H9 (cell line): Measurements from ENCODE around the gene PRRT1B. TPM values are rescaled to one million over a fixed set of nuclear protein-coding genes. Genes with fewer than 3 reads are reported as not detected.

Source experiments
- DNase-seq: peaks from one replicate; pipeline ENCODE4 v3.0.0-alpha.2; 2017
- H2AFZ ChIP-seq: one replicate; pipeline ENCODE4 v1.6.1; 2013; ENCODE audit warnings: mild to moderate bottlenecking, low read length, control low read depth, moderate library complexity
- H2AK5ac ChIP-seq: 2 replicates; pipeline ENCODE4 v1.6.1; 2013; ENCODE audit warnings: low read length, control low read depth, mixed read lengths; ENCODE audit not compliant: insufficient read length
- H2BK120ac ChIP-seq: one replicate; pipeline ENCODE4 v1.6.1; 2013; ENCODE audit warnings: low read depth, mild to moderate bottlenecking, low read length, control low read depth, inconsistent platforms; ENCODE audit not compliant: poor library complexity, severe bottlenecking
- H2BK12ac ChIP-seq: 2 replicates; pipeline ENCODE4 v1.6.1; 2013; ENCODE audit warnings: low read length, control low read depth, mixed read lengths, low read depth; ENCODE audit not compliant: insufficient read length
- H2BK15ac ChIP-seq: 2 replicates; pipeline ENCODE4 v1.6.1; 2013; ENCODE audit warnings: low read depth, low read length, control low read depth
- H2BK20ac ChIP-seq: one replicate; pipeline ENCODE4 v1.6.1; 2013; ENCODE audit warnings: low read depth, mild to moderate bottlenecking, low read length, control low read depth, inconsistent platforms; ENCODE audit not compliant: poor library complexity, severe bottlenecking
- H2BK5ac ChIP-seq: 2 replicates; pipeline ENCODE4 v1.6.1; 2013; ENCODE audit warnings: low read length, control low read depth, mixed read lengths; ENCODE audit not compliant: insufficient read length
- H3K14ac ChIP-seq: 2 replicates; pipeline ENCODE4 v1.6.1; 2013; ENCODE audit warnings: low read length, control low read depth; ENCODE audit not compliant: insufficient read depth
- H3K18ac ChIP-seq: 2 replicates; pipeline ENCODE4 v1.6.1; 2013; ENCODE audit warnings: low read depth, mild to moderate bottlenecking, mixed read lengths, low read length, control low read depth; ENCODE audit not compliant: insufficient read length
- H3K23ac ChIP-seq: 2 replicates; pipeline ENCODE4 v1.6.1; 2013; ENCODE audit warnings: low read length, control low read depth, mixed read lengths, low read depth; ENCODE audit not compliant: insufficient read length
- H3K23me2 ChIP-seq: 2 replicates; pipeline ENCODE4 v1.6.1; 2013; ENCODE audit warnings: low read depth, mild to moderate bottlenecking, mixed read lengths, low read length, control low read depth; ENCODE audit not compliant: insufficient read length, poor library complexity, severe bottlenecking
- H3K27ac ChIP-seq: 2 replicates; pipeline ENCODE4 v1.5.1; 2013; ENCODE audit warnings: low read length, control low read depth, mixed read lengths, low read depth; ENCODE audit not compliant: insufficient read length
- H3K27me3 ChIP-seq: 2 replicates; pipeline ENCODE4 v1.6.1; 2013; ENCODE audit warnings: low read length, control low read depth, inconsistent platforms; ENCODE audit not compliant: insufficient read depth
- H3K4ac ChIP-seq: 2 replicates; pipeline ENCODE4 v1.6.1; 2013; ENCODE audit warnings: low read depth, mild to moderate bottlenecking, control low read depth, inconsistent platforms, low read length, moderate library complexity
- H3K4me1 ChIP-seq: 2 replicates; pipeline ENCODE4 v1.6.1; 2013; ENCODE audit warnings: low read length, control low read depth, inconsistent platforms; ENCODE audit not compliant: insufficient read depth
- H3K4me2 ChIP-seq: 2 replicates; pipeline ENCODE4 v1.6.1; 2013; ENCODE audit warnings: low read length, control low read depth, mixed read lengths; ENCODE audit not compliant: insufficient read length, insufficient read depth
- H3K56ac ChIP-seq: 2 replicates; pipeline ENCODE4 v1.6.1; 2013; ENCODE audit warnings: low read depth, mild to moderate bottlenecking, mixed read lengths, low read length, control low read depth; ENCODE audit not compliant: insufficient read length
- H3K79me1 ChIP-seq: 2 replicates; pipeline ENCODE4 v1.6.1; 2013; ENCODE audit warnings: low read depth, mild to moderate bottlenecking, moderate library complexity, low read length, control low read depth, inconsistent platforms; ENCODE audit not compliant: insufficient read depth, poor library complexity, severe bottlenecking
- H3K79me2 ChIP-seq: 2 replicates; pipeline ENCODE4 v1.6.1; 2013; ENCODE audit warnings: low read length, control low read depth, inconsistent platforms; ENCODE audit not compliant: insufficient read depth
- H3K9ac ChIP-seq: 2 replicates; pipeline ENCODE4 v1.6.1; 2013; ENCODE audit warnings: low read length, control low read depth, mixed read lengths; ENCODE audit not compliant: insufficient read length; ENCODE audit errors: extremely low read depth
- H3K9me3 ChIP-seq: one replicate; pipeline ENCODE4 v1.6.1; 2013; ENCODE audit warnings: low read depth, low read length, inconsistent platforms; ENCODE audit not compliant: control insufficient read depth
- H3T11ph ChIP-seq: one replicate; pipeline ENCODE4 v1.6.1; 2013; ENCODE audit warnings: mild to moderate bottlenecking, low read length, control low read depth, inconsistent platforms
- H4K20me1 ChIP-seq: one replicate; pipeline ENCODE4 v1.6.1; 2013; ENCODE audit not compliant: control insufficient read depth, insufficient read length, insufficient read depth
- H4K5ac ChIP-seq: 2 replicates; pipeline ENCODE4 v1.6.1; 2013; ENCODE audit warnings: low read depth, mild to moderate bottlenecking, mixed read lengths, low read length, control low read depth; ENCODE audit not compliant: insufficient read length
- H4K8ac ChIP-seq: replicated peaks from 2 replicates; pipeline ENCODE4 v1.6.1; 2013; ENCODE audit warnings: low read length, control low read depth, mixed read lengths, low read depth; ENCODE audit not compliant: insufficient read length
- H4K91ac ChIP-seq: 2 replicates; pipeline ENCODE4 v1.6.1; 2013; ENCODE audit warnings: low read depth, mild to moderate bottlenecking, moderate library complexity, mixed read lengths, low read length, control low read depth; ENCODE audit not compliant: insufficient read length
- H3K27ac Mint-ChIP-seq, 3 experiments: 2 replicates in 2 of 3; 3 replicates in 1 of 3; pipeline ENCODE4 v1.8.0; 2020 to 2021; ENCODE audit warnings: mixed read lengths in 3 of 3, mild to moderate bottlenecking in 1 of 3, moderate library complexity in 1 of 3
- H3K27me3 Mint-ChIP-seq: 2 replicates; pipeline ENCODE4 v1.8.0; 2021; ENCODE audit warnings: low read depth, mild to moderate bottlenecking, moderate library complexity, mixed read lengths
- H3K36me3 Mint-ChIP-seq, 3 experiments: 2 replicates in 2 of 3; 3 replicates in 1 of 3; pipeline ENCODE4 v1.8.0; 2020 to 2021; ENCODE audit warnings: low read depth in 3 of 3, mixed read lengths in 3 of 3; ENCODE audit not compliant: insufficient read depth in 1 of 3
- H3K4me1 Mint-ChIP-seq, 2 experiments: 2 replicates each; pipeline ENCODE4 v1.8.0; 2020; ENCODE audit warnings: mixed read lengths in 2 of 2
- H3K4me3 Mint-ChIP-seq, 2 experiments: 2 replicates in 1 of 2; 3 replicates in 1 of 2; pipeline ENCODE4 v1.8.0; 2020 to 2021; ENCODE audit warnings: mild to moderate bottlenecking in 2 of 2, mixed read lengths in 2 of 2, moderate library complexity in 1 of 2
- H3K9me3 Mint-ChIP-seq, 2 experiments: 2 replicates in 1 of 2; 3 replicates in 1 of 2; pipeline ENCODE4 v1.8.0; 2020; ENCODE audit warnings: mild to moderate bottlenecking in 2 of 2, mixed read lengths in 2 of 2, moderate library complexity in 1 of 2
- CTCF ChIP-seq: fragments of 200-600 bp; sonication (generic); conservative IDR thresholded peaks from 3 replicates; pipeline ENCODE4 v1.8.0; 2021; ENCODE audit warnings: antibody characterized with exemption, mild to moderate bottlenecking
- whole genome bisulfite sequencing: extraction: QIAGEN DNeasy Blood & Tissue Kit; methylation state at CpG from one replicate; pipeline ENCODE4 v1.1.7; 2013; ENCODE audit warnings: missing lambda C conversion rate, low lambda C conversion rate, mixed read lengths; ENCODE audit not compliant: insufficient read length; ENCODE audit errors: extremely low coverage; 5-methylcytosine and 5-hydroxymethylcytosine counted together
- total RNA-seq: library from RNA; stranded (reverse); gene quantifications from 2 replicates; pipeline ENCODE4 v1.2.1, GENCODE V29; 2021

PRRT1B gene
- total RNA-seq, 1 experiment from 2014 or later = 1.0 TPM

- no peaks in the 10 kb centered on the region for H3K79me1 ChIP-seq
- no peak within 1 kb of the TSS for H3K23ac ChIP-seq
- H3T11ph ChIP-seq = no peak within 1 kb of the TSS
- no peak within 1 kb of the TSS for H2AFZ ChIP-seq
- Mint-ChIP-seq H3K27me3 (no peaks in the 10 kb centered on the region; the same call in 1 of the 2 replicates), H3K36me3 (peaks cover 19 to 37% (median 32%) of the 10 kb centered on the region in 3 experiments), H3K4me3 (peak within 1 kb of the TSS; percentile 87 to 89), H3K9me3 (no peaks in the 10 kb centered on the region; a peak in 1 of 5 replicates), H3K4me1 (peaks cover 0 to 12% of the 10 kb centered on the region in 2 experiments; a peak in 2 of 4 replicates), H3K27ac (peak within 1 kb of the TSS in 1 of 3 experiments; percentile 81; a peak in 2 of 7 replicates)
- H3K9ac ChIP-seq = peak within 1 kb of the TSS; percentile 80
- H3K4me1 ChIP-seq = no peaks in the 10 kb centered on the region; the same call in 1 of the 2 replicates
- H3K27ac ChIP-seq = no peak within 1 kb of the TSS
- H4K8ac ChIP-seq = no peak within 1 kb of the TSS
- no peak for TF ChIP-seq CTCF
- no peak within 1 kb of the TSS for H2BK20ac ChIP-seq
- H3K4me2 ChIP-seq = peak within 1 kb of the TSS; percentile 82
- H2BK5ac ChIP-seq = no peak within 1 kb of the TSS
- H3K79me2 ChIP-seq = no peaks in the 10 kb centered on the region; the same call in 1 of the 2 replicates
- H3K27me3 ChIP-seq = no peaks in the 10 kb centered on the region
- no peak within 1 kb of the TSS for H3K4ac ChIP-seq
- H3K9me3 ChIP-seq = no peaks in the 10 kb centered on the region
- H2BK120ac ChIP-seq = no peak within 1 kb of the TSS
- H2BK12ac ChIP-seq = no peak within 1 kb of the TSS
- H4K91ac ChIP-seq = no peak within 1 kb of the TSS
- peaks cover 6% of the 10 kb centered on the region for H3K23me2 ChIP-seq
- peak; percentile 90 for DNase-seq
- peak within 1 kb of the TSS; percentile 52; the same call in 1 of the 2 replicates for H3K14ac ChIP-seq
- WGBS = no CpG with 5 or more reads among the region's 103 CpGs
- no peak within 1 kb of the TSS for H2BK15ac ChIP-seq
- no peak within 1 kb of the TSS for H2AK5ac ChIP-seq
- H3K56ac ChIP-seq = no peak within 1 kb of the TSS
- no peaks in the 10 kb centered on the region for H4K20me1 ChIP-seq
- H3K18ac ChIP-seq = no peak within 1 kb of the TSS
- H4K5ac ChIP-seq = no peak within 1 kb of the TSS
Observed at GRCh38 chr9:131530920-131531832, 14.1 kb upstream of the PRRT1B start, which contains the start of gene UCK1. UCK1 (minus strand) TSS chr9:131531263; CDS start chr9:131531174, 89 bp downstream.
